IMR-90 (cell line): ENCODE data around the gene UNKL. TPM values are rescaled to one million over a fixed set of nuclear protein-coding genes. Genes with fewer than 3 reads are reported as not detected.
"Not testable (repeated sequence)": the region's sequence is repeated elsewhere in the genome, so short reads cannot be mapped to it uniquely, and the experiment has no call there.

Experiments used
- ATAC-seq: fragments of 200-7000 bp; cut with Tn5 transposase; 2 replicates; pipeline ENCODE4 v1.9.1; 2020; ENCODE audit warnings: low read depth, mild to moderate bottlenecking, moderate library complexity
- BruUV-seq: library from RNA; stranded (reverse); fragments of 400-500 nt; replicated peaks from 2 replicates; lab custom pipeline; 2021; lab: Mats Ljungman, UMichigan
- CTCF ChIA-PET: fragments of 300-600 bp; formaldehyde crosslinking; extraction: SDS; loops from one replicate; lab custom pipeline; 2021; ENCODE audit warnings: antibody characterized with exemption; lab: Yijun Ruan, JAX
- POLR2A ChIA-PET: fragments of 300-600 bp; sonication (Branson Sonifier 250); formaldehyde crosslinking; loops from one replicate; lab custom pipeline; 2022; ENCODE audit warnings: antibody characterized with exemption; ENCODE audit not compliant: unreplicated experiment; lab: Charles Lee
- DNase-seq: peaks from one replicate; pipeline ENCODE4 v3.0.0; 2013
- H2AFZ ChIP-seq: replicated peaks from 2 replicates; pipeline ENCODE3; 2013; ENCODE audit warnings: low read length, mild to moderate bottlenecking; ENCODE audit not compliant: poor library complexity
- H2AK5ac ChIP-seq: 2 replicates; pipeline ENCODE4 v1.6.1; 2013; ENCODE audit warnings: low read depth, low read length, inconsistent platforms
- H2AK9ac ChIP-seq: replicated peaks from 2 replicates; pipeline ENCODE3; 2013; ENCODE audit warnings: mild to moderate bottlenecking, low read depth, low read length, moderate library complexity; ENCODE audit not compliant: poor library complexity
- H2BK120ac ChIP-seq: 2 replicates; pipeline ENCODE4 v1.6.1; 2013; ENCODE audit warnings: low read depth, low read length, inconsistent platforms
- H2BK15ac ChIP-seq: 3 replicates; pipeline ENCODE4 v1.6.1; 2013; ENCODE audit warnings: low read depth, low read length, inconsistent platforms
- H2BK20ac ChIP-seq: 2 replicates; pipeline ENCODE4 v1.6.1; 2013; ENCODE audit warnings: low read depth, mild to moderate bottlenecking, inconsistent platforms, low read length, moderate library complexity
- H2BK5ac ChIP-seq: 2 replicates; pipeline ENCODE4 v1.6.1; 2013; ENCODE audit warnings: mild to moderate bottlenecking, low read depth, low read length, inconsistent platforms; ENCODE audit not compliant: poor library complexity, severe bottlenecking
- H3K14ac ChIP-seq: replicated peaks from 2 replicates; pipeline ENCODE4 v1.6.1; 2013; ENCODE audit warnings: low read depth, low read length, inconsistent platforms
- H3K18ac ChIP-seq: 2 replicates; pipeline ENCODE4 v1.6.1; 2013; ENCODE audit warnings: low read depth, low read length, control low read depth
- H3K23ac ChIP-seq: 2 replicates; pipeline ENCODE4 v1.6.1; 2013; ENCODE audit warnings: low read depth, low read length, inconsistent platforms
- H3K27ac ChIP-seq: 2 replicates; pipeline ENCODE4 v1.5.1; 2013; ENCODE audit warnings: mild to moderate bottlenecking, control low read depth, low read length; ENCODE audit not compliant: insufficient read depth
- H3K27me3 ChIP-seq: 2 replicates; pipeline ENCODE4 v1.6.1; 2013; ENCODE audit warnings: low read length; ENCODE audit not compliant: control insufficient read depth, insufficient read depth
- H3K36me3 ChIP-seq: 2 replicates; pipeline ENCODE4 v1.6.1; 2013; ENCODE audit warnings: low read length, mixed read lengths; ENCODE audit not compliant: control insufficient read depth, insufficient read depth
- H3K4ac ChIP-seq: 2 replicates; pipeline ENCODE4 v1.6.1; 2013; ENCODE audit warnings: low read depth, low read length, inconsistent platforms
- H3K4me1 ChIP-seq: 2 replicates; pipeline ENCODE4 v1.6.1; 2013; ENCODE audit warnings: low read length, mixed read lengths; ENCODE audit not compliant: control insufficient read depth, insufficient read depth
- H3K4me2 ChIP-seq: 2 replicates; pipeline ENCODE4 v1.6.1; 2013; ENCODE audit warnings: low read depth, mild to moderate bottlenecking, control low read depth, low read length, moderate library complexity
- H3K4me3 ChIP-seq: 2 replicates; pipeline ENCODE4 v1.5.1; 2013; ENCODE audit warnings: low read depth, mild to moderate bottlenecking, control low read depth, low read length, moderate library complexity; ENCODE audit not compliant: insufficient read depth
- H3K56ac ChIP-seq: 2 replicates; pipeline ENCODE4 v1.6.1; 2013; ENCODE audit warnings: low read length, inconsistent platforms; ENCODE audit not compliant: insufficient read depth; ENCODE audit errors: extremely low read depth
- H3K79me1 ChIP-seq, 2 experiments: 2 replicates each; pipeline ENCODE4 v1.6.1; 2013; ENCODE audit warnings: low read length in 2 of 2, inconsistent platforms in 1 of 2, low read depth in 1 of 2
- H3K9ac ChIP-seq: 2 replicates; pipeline ENCODE4 v1.6.1; 2013; ENCODE audit warnings: low read depth, low read length, control low read depth
- H3K9me1 ChIP-seq: 2 replicates; pipeline ENCODE4 v1.6.1; 2013; ENCODE audit warnings: low read length, inconsistent platforms; ENCODE audit not compliant: insufficient read depth
- H3K9me3 ChIP-seq: 2 replicates; pipeline ENCODE4 v1.6.1; 2013; ENCODE audit warnings: low read length; ENCODE audit not compliant: control insufficient read depth, insufficient read depth
- H4K20me1 ChIP-seq: 2 replicates; pipeline ENCODE4 v1.6.1; 2013; ENCODE audit warnings: low read length, inconsistent platforms; ENCODE audit not compliant: insufficient read depth
- H4K5ac ChIP-seq: 2 replicates; pipeline ENCODE4 v1.6.1; 2013; ENCODE audit warnings: mild to moderate bottlenecking, low read depth, low read length, control low read depth
- H4K8ac ChIP-seq, 2 experiments: 2 replicates each; pipeline ENCODE4 v1.6.1; 2013; ENCODE audit warnings: low read depth in 2 of 2, low read length in 2 of 2, control low read depth in 1 of 2, inconsistent platforms in 1 of 2
- H4K91ac ChIP-seq: 2 replicates; pipeline ENCODE4 v1.6.1; 2013; ENCODE audit warnings: low read depth, low read length, inconsistent platforms; ENCODE audit not compliant: insufficient read depth
- WGBS, 2 experiments: methylation state at CpG; one replicate each; pipeline versions ENCODE4 v1.1.5 to v1.1.7; 2013; ENCODE audit warnings: missing lambda C conversion rate in 2 of 2; ENCODE audit not compliant: insufficient read length in 1 of 2; ENCODE audit errors: extremely low coverage in 2 of 2; 5-methylcytosine and 5-hydroxymethylcytosine counted together
- dilution Hi-C: fragments of 300-500 bp; cut with HindIII; formaldehyde crosslinking; loops from one replicate; pipeline ENCODE4 v1.14.3; 2018; ENCODE audit warnings: low sequenced_read_pairs; ENCODE audit not compliant: unreplicated experiment
- in situ Hi-C: fragments of 300-500 bp; cut with MboI; formaldehyde crosslinking; loops from 3 replicates; pipeline ENCODE4 v1.14.3; 2019; ENCODE audit warnings: low sequenced_read_pairs, inconsistent platforms, mixed read lengths
- intact Hi-C: fragments of 100-400 bp; cut with micrococcal nuclease; formaldehyde crosslinking; loops from 2 replicates; pipeline ENCODE4 v1.10.0; 2022
- polyA plus RNA-seq, 3 experiments: library from polyadenylated mRNA; depleted of rRNA; stranded (reverse); fragments of >200 nt; gene quantifications; 2 replicates each; pipeline ENCODE4 v1.2.3, GENCODE V29; 2012; ENCODE audit warnings: low replicate concordance in 1 of 3
- total RNA-seq: library from RNA; depleted of rRNA; stranded (reverse); fragments of >200 nt; gene quantifications from 2 replicates; pipeline ENCODE4 v1.2.3, GENCODE V29; 2012

Gene UNKL
- total and polyA plus RNA-seq, 2 of the 4 experiments (the other 2 are of a cell fraction), result 4.1 to 13.3 TPM

- H3K9ac ChIP-seq, H3K4me2 ChIP-seq, H3K4ac ChIP-seq, ATAC-seq, H2BK5ac ChIP-seq, H3K4me3 ChIP-seq, H2BK120ac ChIP-seq, H2AK5ac ChIP-seq, H3K14ac ChIP-seq, H3K9me3 ChIP-seq, in situ Hi-C loops, H2AFZ ChIP-seq, H2BK15ac ChIP-seq, H4K8ac ChIP-seq, H3K18ac ChIP-seq, H4K5ac ChIP-seq, H3K4me1 ChIP-seq, H3K9me1 ChIP-seq, intact Hi-C loops, dilution Hi-C loops, H2BK20ac ChIP-seq, H3K79me1 ChIP-seq, H3K23ac ChIP-seq, H2AK9ac ChIP-seq, H3K56ac ChIP-seq, H4K91ac ChIP-seq, DNase-seq, CTCF ChIA-PET, BruUV-seq, POLR2A ChIA-PET, H3K27ac ChIP-seq: not testable (repeated sequence)
- peaks cover 30% of the 10 kb centered on the region for H4K20me1 ChIP-seq
- WGBS, 2 experiments, result 100% methylated on average over 1 of the region's 20 CpGs; no CpG with 5 or more reads in 1 of the 2 experiments
- peaks cover 18% of the 10 kb centered on the region for H3K27me3 ChIP-seq
- peaks cover 25% of the 10 kb centered on the region; the same call in 1 of the 2 replicates for H3K36me3 ChIP-seq
Measured at GRCh38 chr16:1328136-1328535, 86.4 kb downstream of the UNKL start.
